ENCODE data around the gene CARD9.
"Not testable (repeated sequence)": the region's sequence is repeated elsewhere in the genome, so short reads cannot be mapped to it uniquely, and the experiment has no call there.

Gene CARD9, protein sequence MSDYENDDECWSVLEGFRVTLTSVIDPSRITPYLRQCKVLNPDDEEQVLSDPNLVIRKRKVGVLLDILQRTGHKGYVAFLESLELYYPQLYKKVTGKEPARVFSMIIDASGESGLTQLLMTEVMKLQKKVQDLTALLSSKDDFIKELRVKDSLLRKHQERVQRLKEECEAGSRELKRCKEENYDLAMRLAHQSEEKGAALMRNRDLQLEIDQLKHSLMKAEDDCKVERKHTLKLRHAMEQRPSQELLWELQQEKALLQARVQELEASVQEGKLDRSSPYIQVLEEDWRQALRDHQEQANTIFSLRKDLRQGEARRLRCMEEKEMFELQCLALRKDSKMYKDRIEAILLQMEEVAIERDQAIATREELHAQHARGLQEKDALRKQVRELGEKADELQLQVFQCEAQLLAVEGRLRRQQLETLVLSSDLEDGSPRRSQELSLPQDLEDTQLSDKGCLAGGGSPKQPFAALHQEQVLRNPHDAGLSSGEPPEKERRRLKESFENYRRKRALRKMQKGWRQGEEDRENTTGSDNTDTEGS

GRCh38 chr9:136373300-136374182 is at the start of gene CARD9:
CARD9 (minus strand) TSS chr9:136373669; CDS start chr9:136372078, 1,591 bp downstream.
- DNase-seq: no peak

- DNase-seq: no peak
These were observed 49.4 kb upstream of the CARD9 start for GRCh38 chr9:136422876-136423275.

DNA sequence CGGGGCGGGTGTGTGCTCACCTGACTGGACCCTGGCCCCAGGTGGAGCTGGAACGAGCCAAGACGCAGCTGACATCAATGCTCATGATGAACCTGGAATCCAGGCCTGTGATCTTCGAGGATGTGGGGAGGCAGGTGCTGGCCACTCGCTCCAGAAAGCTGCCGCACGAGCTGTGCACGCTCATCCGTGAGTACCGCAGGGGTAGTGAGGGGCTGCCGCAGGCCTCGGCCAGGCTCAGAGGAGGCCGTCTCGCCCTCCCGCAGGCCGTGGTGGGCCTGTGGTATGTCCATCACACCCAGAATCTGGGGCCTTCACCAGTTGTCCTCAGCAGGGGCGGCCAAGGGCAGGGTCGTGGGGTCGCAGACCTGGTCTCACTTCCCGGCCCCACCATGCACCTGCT is 48.3 kb upstream of the CARD9 start:
- DNase-seq: no peak

DNA sequence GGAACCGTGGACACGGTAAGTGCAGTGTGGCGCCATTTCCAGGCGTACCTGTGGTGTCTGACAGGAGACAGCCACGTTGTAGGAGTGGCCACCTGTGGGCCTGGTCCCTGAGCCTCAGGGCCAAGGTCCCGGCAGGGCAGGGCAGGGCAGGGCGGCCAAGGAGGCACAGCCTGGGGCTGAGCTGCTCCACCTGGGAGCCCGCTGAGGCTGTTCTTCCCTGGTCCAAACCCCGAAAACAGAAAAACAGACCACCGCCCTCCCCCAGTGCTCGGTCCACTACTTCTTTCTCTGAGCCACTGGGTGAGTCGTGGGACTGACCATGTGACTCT is 45.6 kb upstream of the CARD9 start:
- DNase-seq: no peak

DNA sequence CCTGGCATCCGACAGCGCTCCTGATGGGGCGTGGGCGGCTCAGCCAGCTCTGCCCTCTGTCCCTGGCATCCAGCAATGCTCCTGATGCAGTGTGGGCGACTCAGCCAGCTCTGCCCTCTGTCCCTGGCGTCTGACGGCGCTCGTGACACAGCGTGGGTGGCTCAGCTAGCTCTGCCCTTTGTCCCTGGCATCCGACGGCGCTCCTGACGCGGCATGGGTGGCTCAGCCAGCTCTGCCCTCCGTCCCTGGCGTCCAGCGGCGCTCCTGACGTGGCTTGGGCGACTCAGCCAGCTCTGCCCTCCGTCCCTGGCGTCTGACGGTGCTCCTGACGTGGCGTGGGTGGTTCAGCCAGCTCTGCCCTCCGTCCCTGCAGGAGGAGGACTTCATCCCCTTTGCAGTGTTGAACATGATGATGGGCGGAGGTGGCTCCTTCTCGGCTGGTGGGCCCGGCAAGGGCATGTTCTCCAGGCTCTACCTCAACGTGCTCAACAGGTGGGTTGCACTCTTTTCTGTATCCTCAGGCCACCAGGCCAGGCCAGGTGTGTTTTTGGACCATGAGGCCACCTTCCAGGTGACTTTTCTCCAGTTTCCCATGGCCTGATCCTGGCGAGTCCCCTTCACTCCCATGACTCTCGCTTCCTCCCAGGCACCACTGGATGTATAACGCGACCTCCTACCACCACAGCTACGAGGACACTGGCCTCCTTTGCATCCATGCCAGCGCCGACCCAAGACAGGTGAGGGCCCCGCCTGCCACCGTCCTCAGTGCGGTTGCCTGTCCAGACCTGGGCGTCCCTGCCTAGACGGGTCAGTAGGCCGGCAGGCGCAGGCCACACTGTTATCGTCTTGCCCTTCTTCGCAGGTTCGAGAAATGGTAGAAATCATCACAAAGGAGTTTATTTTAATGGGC is 45.0 kb upstream of the CARD9 start:
- DNase-seq: no peak

GRCh38 chr9:136416914-136417313 is 43.4 kb upstream of the CARD9 start:
- DNase-seq: no peak

GRCh38 chr9:136416427-136416826 is 43.0 kb upstream of the CARD9 start:
- no peak for DNase-seq

DNA sequence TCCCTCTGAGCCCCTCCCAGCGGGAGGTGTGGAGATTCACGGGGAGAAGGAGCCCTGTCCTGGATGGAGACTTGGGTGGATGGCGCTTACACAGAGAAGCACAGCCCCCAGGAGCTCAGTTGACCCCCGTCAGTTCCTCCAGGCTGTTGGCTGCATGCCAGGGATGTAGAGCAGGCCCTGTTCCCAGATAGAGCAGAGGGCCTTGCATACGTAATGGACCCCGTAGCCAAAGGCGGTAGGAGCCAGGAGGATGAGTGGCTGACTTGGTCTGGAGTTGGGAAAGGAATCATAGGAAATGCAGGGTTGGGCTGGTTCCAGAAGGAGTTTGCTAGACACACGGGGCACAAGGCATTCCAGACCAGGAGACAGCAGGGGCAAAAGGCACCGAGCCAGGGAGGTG is 39.5 kb upstream of the CARD9 start:
- DNase-seq: no peak

- DNase-seq: no peak
These were observed 37.9 kb upstream of the CARD9 start for GRCh38 chr9:136411378-136411777.

DNA sequence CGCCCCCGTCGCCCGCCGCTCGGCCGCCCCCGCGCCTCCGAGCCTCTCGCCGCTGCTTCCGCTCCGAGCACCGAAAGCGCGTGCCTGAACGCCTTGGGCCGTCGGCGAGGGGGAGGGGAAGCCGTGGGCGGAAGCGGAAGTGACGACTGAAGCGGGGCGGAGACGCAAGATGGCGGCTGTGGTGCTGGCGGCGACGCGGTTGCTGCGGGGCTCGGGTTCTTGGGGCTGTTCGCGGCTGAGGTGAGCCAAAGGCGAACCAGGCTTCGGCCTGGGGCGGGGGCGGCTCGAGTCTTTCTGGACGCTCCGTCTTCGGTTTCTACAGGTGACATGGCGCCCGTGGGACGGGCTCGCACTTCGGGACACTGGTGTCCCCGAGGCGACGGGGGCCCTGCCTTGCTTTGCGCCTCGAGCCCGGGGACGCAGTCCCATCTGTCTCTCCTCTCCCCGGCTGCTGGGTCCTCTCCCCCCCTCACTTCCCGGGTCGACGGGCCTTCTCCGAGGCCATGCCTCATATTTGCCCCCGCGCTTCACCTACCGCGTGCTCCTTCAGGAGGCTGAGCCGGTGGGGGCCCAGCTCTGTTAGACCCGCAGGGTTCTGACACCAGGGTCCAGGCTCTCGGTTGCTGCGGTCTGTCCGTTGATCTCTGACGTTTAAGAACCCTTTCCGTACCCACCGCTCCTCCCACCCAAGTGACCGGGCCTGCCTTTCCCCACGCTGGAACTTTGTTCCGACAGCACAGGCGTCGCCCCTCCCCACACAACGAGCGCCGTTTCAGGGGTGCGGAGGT is 37.2 kb upstream of the CARD9 start, which contains the start of the genes ENTR1 and PMPCA:
ENTR1 (minus strand) TSS at position 115 of the 788 bp plus-strand sequence. CDS start 217 bp downstream, outside the sequence.
PMPCA (plus strand) TSS at position 159 of the 788 bp plus-strand sequence; CDS start at position 170, 11 bp downstream.
- DNase-seq: peak; percentile 93

- peak; percentile 41 for DNase-seq
These were observed 36.3 kb upstream of the CARD9 start for GRCh38 chr9:136409557-136410455.

GRCh38 chr9:136407911-136408310 is 34.4 kb upstream of the CARD9 start:
- no peak for DNase-seq

DNA sequence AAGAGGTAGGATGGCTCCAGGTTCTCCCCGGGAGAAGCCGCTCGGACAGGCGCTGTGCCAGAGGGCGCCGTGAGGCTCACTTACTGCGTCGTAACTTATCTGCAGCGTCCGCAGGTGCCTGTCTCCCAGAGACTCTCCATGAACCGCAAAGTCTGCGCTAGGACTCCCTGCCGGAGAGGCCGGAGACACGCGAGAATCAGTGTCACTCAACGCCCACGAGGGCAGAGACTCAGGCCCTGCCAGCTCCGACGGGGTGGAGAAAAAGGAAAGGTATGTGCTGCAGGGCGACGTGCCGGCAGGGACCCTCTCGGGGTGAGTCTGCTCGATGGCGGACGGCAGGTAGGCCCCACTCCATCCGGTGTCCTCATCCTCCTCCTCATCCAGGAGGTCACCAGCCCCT is 33.6 kb upstream of the CARD9 start:
- DNase-seq: not testable (repeated sequence)

DNA sequence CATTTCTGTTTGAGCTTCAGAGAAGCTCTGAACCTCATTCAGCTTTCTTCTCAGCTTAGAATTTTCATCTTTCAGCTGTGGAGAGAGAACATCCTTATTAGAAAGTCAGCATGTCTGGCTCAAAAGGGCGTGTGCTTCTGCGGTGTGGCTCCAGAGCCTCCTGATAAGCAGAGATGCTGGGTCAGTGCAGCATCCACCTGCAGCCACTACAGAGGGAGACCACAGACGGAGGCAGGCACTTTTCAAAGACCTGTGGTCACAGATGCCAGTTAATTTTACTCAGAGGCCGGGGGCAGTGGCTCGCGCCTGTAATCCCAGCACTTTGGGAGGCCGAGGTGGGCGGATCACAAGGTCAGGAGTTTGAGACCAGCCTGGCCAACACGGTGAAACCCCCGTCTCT is 32.4 kb upstream of the CARD9 start:
- not testable (repeated sequence) for DNase-seq

DNA sequence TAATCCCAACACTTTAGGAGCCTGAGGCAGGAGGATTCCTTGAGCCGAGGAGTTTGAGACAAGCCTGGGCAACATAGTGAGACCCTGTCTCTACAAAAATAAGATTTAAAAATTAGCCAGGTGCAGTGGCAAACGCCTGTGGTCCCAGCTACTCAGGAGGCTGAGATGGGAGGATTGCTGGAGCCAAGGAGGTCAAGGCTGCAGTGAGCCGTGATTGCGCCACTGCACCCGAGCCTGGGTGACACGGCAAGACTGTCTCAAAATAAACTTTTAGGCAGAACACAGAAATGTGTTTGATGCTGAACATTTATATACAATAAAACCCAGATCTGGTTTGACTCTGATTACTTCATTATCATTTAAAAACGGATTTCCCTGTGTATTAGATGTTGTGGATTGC is 32.0 kb upstream of the CARD9 start:
- no peak for DNase-seq

- no peak for DNase-seq
These were observed 31.3 kb upstream of the CARD9 start for GRCh38 chr9:136404801-136405136.

DNA sequence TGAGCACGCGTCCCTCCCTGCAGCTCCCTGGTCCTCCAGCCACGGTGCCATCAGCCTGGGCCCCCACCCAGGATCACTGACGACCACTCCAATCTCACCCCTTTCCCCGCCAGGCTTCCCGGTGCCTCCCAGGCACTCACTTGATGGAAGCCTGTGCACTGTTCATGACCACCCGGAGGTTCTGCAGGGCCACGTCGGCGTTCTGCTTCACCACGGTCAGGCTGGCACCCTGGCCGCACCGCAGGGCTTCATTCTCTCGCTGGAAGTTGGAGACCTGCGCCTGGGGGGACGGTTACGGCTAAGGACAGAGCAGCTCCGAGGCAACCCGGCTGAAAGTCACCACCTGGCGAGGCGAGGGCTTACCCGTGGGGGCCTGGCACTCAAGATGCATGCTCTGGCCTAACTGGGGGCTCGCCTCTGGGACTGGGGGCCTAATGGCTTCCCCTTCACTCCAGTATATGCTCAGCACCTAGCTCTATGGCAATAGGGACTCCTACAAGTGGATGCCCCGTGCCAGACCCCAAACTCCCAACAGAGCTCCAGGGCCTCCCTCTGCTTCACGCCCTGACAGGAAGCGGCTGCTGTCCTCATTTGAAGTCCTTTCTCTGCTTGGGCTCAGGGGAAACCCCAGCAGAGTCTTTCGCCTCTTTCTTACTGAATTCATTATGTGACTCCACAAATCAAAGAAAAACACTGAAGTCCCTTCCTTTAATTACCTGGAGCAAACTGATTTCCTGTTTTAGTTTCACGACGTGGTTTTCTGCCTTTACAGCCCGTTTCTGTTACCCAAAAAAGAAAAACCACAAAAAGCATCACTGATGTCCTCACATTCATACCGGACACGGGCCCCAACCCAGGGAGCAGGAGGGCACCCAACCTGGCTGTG is 30.7 kb upstream of the CARD9 start:
- DNase-seq: peak; percentile 36

DNA sequence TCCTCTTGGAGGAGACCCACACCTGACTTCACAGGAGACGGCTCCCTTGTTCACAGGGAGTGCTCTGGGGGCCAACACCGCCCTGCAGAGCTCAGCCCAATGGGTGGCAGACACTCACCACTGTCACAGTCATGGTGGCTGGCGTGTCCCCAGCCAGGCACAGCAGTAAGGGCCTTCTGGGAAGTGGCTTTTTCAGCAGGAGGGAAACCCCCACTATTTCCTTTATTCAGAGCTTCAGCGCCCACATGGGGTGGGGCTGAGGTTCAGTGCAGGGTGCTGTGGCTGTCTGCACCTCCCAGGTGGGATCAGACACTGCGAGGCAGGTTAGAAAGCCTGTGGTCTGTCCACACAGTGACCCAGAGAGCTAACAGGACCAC is 30.1 kb upstream of the CARD9 start:
- peak; percentile 81 for DNase-seq

DNA sequence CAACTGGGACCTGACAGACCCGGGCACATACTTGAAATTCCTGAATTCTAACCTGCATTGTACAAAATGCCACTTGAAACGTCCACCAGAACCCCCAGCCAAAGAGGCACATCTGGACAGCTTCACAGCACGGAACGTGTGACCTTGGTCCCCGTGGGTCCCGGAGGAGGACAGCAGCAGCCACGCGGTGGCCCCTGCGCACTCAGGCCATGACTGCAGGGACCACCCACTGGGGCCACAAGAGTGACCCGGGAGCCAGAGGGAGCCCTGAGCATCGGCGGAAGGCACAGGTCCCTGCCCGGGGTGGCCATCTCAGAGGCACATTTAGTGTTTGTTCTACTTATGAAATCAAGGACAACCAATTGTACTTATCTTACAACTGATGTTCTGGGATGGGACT is 28.6 kb upstream of the CARD9 start:
- DNase-seq: no peak

Measured in stimulated activated naive CD4-positive, alpha-beta T cell treated with Interleukin-2 at 50 U/mL for 16 hours (primary cell).